DOHH2 (cell line): ENCODE results near the gene NKX2-2.

Experiments
- H3F3A ChIP-seq: fragments of 200-600 bp; sonication (generic), shearing (Covaris generic); 2 replicates; pipeline ENCODE4 v1.6.0; 2016; ENCODE audit warnings: antibody characterized with exemption, mild to moderate bottlenecking; ENCODE audit not compliant: control insufficient read depth, insufficient read depth
- H3K27ac ChIP-seq: fragments of 200-600 bp; sonication (generic); 2 replicates; pipeline ENCODE4 v1.5.1; 2014; ENCODE audit warnings: low read depth, mild to moderate bottlenecking, low read length, moderate library complexity
- H3K27me3 ChIP-seq: fragments of 200-600 bp; sonication (generic); 2 replicates; pipeline ENCODE4 v1.6.1; 2014; ENCODE audit warnings: mild to moderate bottlenecking, low read length, mixed read lengths; ENCODE audit not compliant: control insufficient read depth
- H3K36me3 ChIP-seq: fragments of 200-600 bp; sonication (generic); 2 replicates; pipeline ENCODE4 v1.6.1; 2014; ENCODE audit warnings: mild to moderate bottlenecking, low read length, moderate library complexity, mixed read lengths; ENCODE audit not compliant: control insufficient read depth
- H3K4me1 ChIP-seq: fragments of 200-600 bp; sonication (generic); 2 replicates; pipeline ENCODE4 v1.6.1; 2014; ENCODE audit warnings: mild to moderate bottlenecking, low read length, mixed read lengths; ENCODE audit not compliant: control insufficient read depth
- H3K4me2 ChIP-seq: fragments of 200-600 bp; sonication (generic); 2 replicates; pipeline ENCODE4 v1.6.0; 2014; ENCODE audit warnings: mild to moderate bottlenecking, low read length, moderate library complexity
- H3K4me3 ChIP-seq: fragments of 200-600 bp; sonication (generic); 2 replicates; pipeline ENCODE4 v1.5.1; 2014; ENCODE audit warnings: mild to moderate bottlenecking, low read length, mixed read lengths
- H3K79me2 ChIP-seq: fragments of 200-600 bp; sonication (generic); 2 replicates; pipeline ENCODE4 v1.6.1; 2014; ENCODE audit warnings: mild to moderate bottlenecking, low read length, mixed read lengths; ENCODE audit not compliant: control insufficient read depth
- H3K9me2 ChIP-seq: fragments of 200-600 bp; sonication (generic); replicated peaks from 2 replicates; pipeline ENCODE4 v1.6.1; 2014; ENCODE audit warnings: mild to moderate bottlenecking, low read length, mixed read lengths; ENCODE audit not compliant: control insufficient read depth
- H3K9me3 ChIP-seq: fragments of 200-600 bp; sonication (generic); 2 replicates; pipeline ENCODE4 v1.6.1; 2014; ENCODE audit warnings: antibody characterized with exemption, low read length, mixed read lengths; ENCODE audit not compliant: control insufficient read depth, insufficient read depth
- H4K20me1 ChIP-seq: fragments of 200-600 bp; sonication (generic); 2 replicates; pipeline ENCODE4 v1.6.0; 2014; ENCODE audit warnings: low read depth, mild to moderate bottlenecking, antibody characterized with exemption, low read length, moderate library complexity; ENCODE audit not compliant: control insufficient read depth, insufficient read depth
- EZH2phosphoT487 ChIP-seq: fragments of 200-600 bp; sonication (generic); IDR thresholded peaks from 2 replicates; pipeline ENCODE4 v1.6.1; 2017; ENCODE audit warnings: borderline replicate concordance, mild to moderate bottlenecking, antibody characterized with exemption, low read length, moderate library complexity, mixed read lengths
- TF ChIP-seq, protein P1 (sequence below): fragments of 200-600 bp; sonication (generic); IDR thresholded peaks from one replicate; pipeline ENCODE4 v1.5.1; 2014; ENCODE audit warnings: antibody characterized with exemption, mild to moderate bottlenecking, low read depth, low read length; ENCODE audit not compliant: poor library complexity, severe bottlenecking

NKX2-2 gene

DNA sequence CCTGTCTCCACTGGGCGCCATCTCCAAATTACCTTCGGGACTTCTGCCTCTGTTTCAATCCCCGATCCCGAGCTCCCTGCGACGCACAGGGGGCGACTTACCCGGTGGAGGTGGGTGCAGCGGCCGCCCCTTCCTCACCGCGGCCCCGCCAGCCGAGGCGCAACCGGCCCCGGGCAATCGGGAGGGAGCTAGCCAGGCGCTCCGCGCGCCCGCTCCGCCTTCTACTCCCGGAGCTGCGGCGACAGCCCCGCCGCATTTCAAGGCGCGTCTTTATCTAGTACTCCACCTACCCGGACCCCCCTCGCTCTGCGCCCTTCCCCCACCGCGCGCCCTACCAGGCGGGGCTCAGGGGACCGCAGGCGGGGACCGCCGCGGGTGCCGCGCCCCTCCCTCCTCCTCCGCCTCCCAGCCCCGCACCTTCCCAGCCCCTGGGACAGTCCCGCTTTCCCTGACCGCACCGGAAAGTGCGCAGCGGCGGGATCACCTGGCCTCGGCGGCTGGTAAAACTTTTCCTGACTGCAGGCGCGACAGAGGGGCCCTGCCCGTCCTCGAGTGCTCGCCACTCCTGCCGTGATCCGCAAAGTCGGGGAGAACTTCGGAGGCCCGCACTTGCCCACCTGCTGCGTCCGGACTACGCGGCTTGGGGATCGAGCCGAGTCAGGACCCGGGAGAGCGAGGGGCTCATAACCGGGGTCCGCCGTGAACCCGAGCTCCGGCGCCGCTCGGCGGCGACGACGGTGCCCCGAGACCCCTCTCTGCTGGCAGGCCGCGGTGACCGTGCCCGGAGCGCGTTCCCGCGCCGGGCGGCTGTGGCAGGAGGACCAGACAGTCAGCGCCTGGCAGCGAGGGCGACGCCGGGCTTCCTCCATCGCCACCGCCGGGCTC is 8.0 kb upstream of the NKX2-2 start:
- Histone ChIP-seq H3K4me2 (no peak overlapping the region), H4K20me1 (no peaks in the 10 kb centered on the region), H3K27me3 (peaks cover 15% of the 10 kb centered on the region), H3K4me1 (no peaks in the 10 kb centered on the region), H3K36me3 (no peaks in the 10 kb centered on the region), H3F3A (no peaks in the 10 kb centered on the region), H3K79me2 (no peaks in the 10 kb centered on the region), H3K9me2 (no peaks in the 10 kb centered on the region), H3K9me3 (no peaks in the 10 kb centered on the region), H3K4me3 (no peak overlapping the region), H3K27ac (no peak overlapping the region)
- TF ChIP-seq, protein P1, sequence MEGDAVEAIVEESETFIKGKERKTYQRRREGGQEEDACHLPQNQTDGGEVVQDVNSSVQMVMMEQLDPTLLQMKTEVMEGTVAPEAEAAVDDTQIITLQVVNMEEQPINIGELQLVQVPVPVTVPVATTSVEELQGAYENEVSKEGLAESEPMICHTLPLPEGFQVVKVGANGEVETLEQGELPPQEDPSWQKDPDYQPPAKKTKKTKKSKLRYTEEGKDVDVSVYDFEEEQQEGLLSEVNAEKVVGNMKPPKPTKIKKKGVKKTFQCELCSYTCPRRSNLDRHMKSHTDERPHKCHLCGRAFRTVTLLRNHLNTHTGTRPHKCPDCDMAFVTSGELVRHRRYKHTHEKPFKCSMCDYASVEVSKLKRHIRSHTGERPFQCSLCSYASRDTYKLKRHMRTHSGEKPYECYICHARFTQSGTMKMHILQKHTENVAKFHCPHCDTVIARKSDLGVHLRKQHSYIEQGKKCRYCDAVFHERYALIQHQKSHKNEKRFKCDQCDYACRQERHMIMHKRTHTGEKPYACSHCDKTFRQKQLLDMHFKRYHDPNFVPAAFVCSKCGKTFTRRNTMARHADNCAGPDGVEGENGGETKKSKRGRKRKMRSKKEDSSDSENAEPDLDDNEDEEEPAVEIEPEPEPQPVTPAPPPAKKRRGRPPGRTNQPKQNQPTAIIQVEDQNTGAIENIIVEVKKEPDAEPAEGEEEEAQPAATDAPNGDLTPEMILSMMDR = no peak
- no peak for TF ChIP-seq EZH2phosphoT487

DNA sequence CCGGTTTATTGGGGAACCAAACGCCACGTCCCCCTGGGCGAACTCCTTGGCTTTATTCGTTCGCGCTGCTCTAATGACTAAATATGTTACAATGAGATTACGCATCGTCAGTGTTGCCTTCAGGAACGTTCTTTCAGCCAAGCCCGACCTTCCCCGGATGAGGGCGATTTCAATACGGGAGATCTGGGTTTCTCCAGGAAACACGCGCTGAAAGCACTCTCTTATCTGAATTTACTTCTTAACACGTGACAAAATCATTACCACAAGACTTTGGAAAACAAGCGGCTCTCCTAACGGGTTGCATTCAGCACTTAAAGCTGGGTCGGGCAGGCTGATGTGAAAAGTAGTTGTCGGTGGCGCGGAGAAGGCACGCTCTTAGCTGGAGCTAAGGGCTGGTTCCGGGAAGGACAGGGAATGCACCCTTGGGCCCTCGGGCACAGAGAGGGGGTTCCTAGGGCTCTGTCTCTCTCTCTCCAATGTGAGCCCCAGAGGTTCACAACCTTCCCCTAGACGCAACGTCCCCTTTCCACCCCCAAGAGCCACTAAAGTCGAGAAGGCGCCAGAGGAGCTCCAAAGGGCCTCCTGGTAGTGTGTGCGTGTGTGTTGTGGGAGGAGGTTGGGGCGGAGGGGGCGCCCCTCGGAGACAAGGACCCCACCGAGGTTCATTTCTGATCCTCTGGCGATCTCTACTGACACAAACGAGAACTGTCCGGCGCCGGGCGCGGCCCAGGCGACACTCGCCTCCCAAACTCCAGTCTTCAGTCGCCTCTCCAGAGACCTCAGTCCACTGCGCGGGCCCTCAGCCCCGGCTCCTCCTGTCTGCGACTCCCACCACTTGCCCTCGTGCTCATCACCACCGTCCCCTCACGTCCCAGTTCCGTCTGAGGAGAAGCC is 7.1 kb upstream of the NKX2-2 start:
- Histone ChIP-seq H3K27ac (no peak overlapping the region), H3F3A (no peaks in the 10 kb centered on the region), H3K9me3 (no peaks in the 10 kb centered on the region), H3K4me1 (no peaks in the 10 kb centered on the region), H3K4me2 (no peak overlapping the region), H3K27me3 (peaks cover 15% of the 10 kb centered on the region), H3K9me2 (no peaks in the 10 kb centered on the region), H3K36me3 (no peaks in the 10 kb centered on the region), H3K79me2 (no peaks in the 10 kb centered on the region), H3K4me3 (no peak overlapping the region), H4K20me1 (no peaks in the 10 kb centered on the region)
- TF ChIP-seq, protein P1 = no peak
- no peak for TF ChIP-seq EZH2phosphoT487

DNA sequence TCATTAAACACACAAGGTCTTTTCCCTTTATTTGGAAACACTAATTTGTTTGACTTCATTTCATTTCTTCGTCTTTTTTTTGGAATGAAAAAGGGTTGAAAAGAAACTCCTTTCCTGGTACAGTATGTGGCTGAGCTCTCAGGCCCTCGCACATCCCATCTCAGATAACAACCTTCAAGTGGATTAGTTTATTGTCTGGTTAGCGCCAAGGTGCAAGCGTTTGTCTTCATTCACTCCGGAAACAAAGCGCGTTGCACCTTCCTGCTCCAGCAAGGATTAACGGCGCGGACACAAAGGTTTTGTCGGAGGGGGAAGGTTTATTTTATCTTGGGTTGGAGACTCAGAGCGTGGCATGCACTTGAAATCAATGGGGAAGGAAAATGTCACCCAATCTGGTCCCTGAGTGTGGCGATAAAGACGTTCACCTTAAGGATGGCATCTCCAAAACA is 5.3 kb upstream of the NKX2-2 start:
- peaks cover under 1% of the 10 kb centered on the region for H3K27me3 ChIP-seq
- no peaks in the 10 kb centered on the region for H3K36me3 ChIP-seq
- no peaks in the 10 kb centered on the region for H3K4me1 ChIP-seq
- no peak overlapping the region for H3K27ac ChIP-seq
- no peaks in the 10 kb centered on the region for H3K9me3 ChIP-seq
- H3K9me2 ChIP-seq = no peaks in the 10 kb centered on the region
- H3K4me3 ChIP-seq = no peak overlapping the region
- no peak overlapping the region for H3K4me2 ChIP-seq
- H3F3A ChIP-seq = no peaks in the 10 kb centered on the region
- no peaks in the 10 kb centered on the region for H3K79me2 ChIP-seq
- TF ChIP-seq, protein P1 = no peak
- no peak for TF ChIP-seq EZH2phosphoT487
- H4K20me1 ChIP-seq = no peaks in the 10 kb centered on the region
